HepG2 (cell line): ENCODE measurements around the gene AFTPH. TPM values are rescaled to one million over a fixed set of nuclear protein-coding genes. Genes with fewer than 3 reads are reported as not detected.
A peak's percentile ranks its signal among the peaks of the same experiment; 100 is the strongest.

Experiments used
- ETV5 ChIP-seq: IDR thresholded peaks from 2 replicates; pipeline ENCODE4 v1.6.1; 2018; ENCODE audit warnings: missing biosample characterization, missing genetic modification reagents, inconsistent platforms, borderline replicate concordance
- FOXM1 ChIP-seq: sonication (generic); formaldehyde crosslinking; IDR thresholded peaks from 2 replicates; pipeline ENCODE4 v1.5.0; 2020; ENCODE audit warnings: missing genetic modification reagents
- IKZF1 ChIP-seq: fragments of 450-650 bp; IDR thresholded peaks from 2 replicates; pipeline ENCODE4 v1.7.1; 2016
- MYNN ChIP-seq: sonication (generic); formaldehyde crosslinking; IDR thresholded peaks from 2 replicates; pipeline ENCODE4 v1.4.0; 2020; ENCODE audit warnings: mild to moderate bottlenecking, low read depth, missing genetic modification reagents
- NFYB ChIP-seq: sonication (generic); formaldehyde crosslinking; IDR thresholded peaks from 2 replicates; pipeline ENCODE4 v1.4.0; 2020; ENCODE audit warnings: missing genetic modification reagents
- SPEN ChIP-seq: sonication (generic); formaldehyde crosslinking; IDR thresholded peaks from 2 replicates; pipeline ENCODE4 v1.5.1; 2020; ENCODE audit warnings: low read depth, mild to moderate bottlenecking, missing genetic modification reagents
- TP53 ChIP-seq: sonication (generic); formaldehyde crosslinking; conservative IDR thresholded peaks from 2 replicates; pipeline ENCODE4 v1.4.0; 2020; ENCODE audit warnings: missing genetic modification reagents
- ZNF367 ChIP-seq: sonication (generic); formaldehyde crosslinking; IDR thresholded peaks from 2 replicates; pipeline ENCODE4 v1.4.0; 2020; ENCODE audit warnings: missing genetic modification reagents, borderline replicate concordance
- ZNF558 ChIP-seq: sonication (generic); formaldehyde crosslinking; IDR thresholded peaks from 2 replicates; pipeline ENCODE4 v1.9.0; 2022; ENCODE audit warnings: mild to moderate bottlenecking, missing genetic modification reagents, borderline replicate concordance
- ZNF746 ChIP-seq: sonication (generic); formaldehyde crosslinking; IDR thresholded peaks from 2 replicates; pipeline ENCODE4 v1.8.0; 2022; ENCODE audit warnings: mild to moderate bottlenecking, missing genetic modification reagents
- ZNF777 ChIP-seq: sonication (generic); formaldehyde crosslinking; IDR thresholded peaks from 2 replicates; pipeline ENCODE4 v1.4.0; 2020; ENCODE audit warnings: missing genetic modification reagents
- ZNF790 ChIP-seq: sonication (generic); formaldehyde crosslinking; IDR thresholded peaks from 2 replicates; pipeline ENCODE4 v1.8.0; 2022; ENCODE audit warnings: missing genetic modification reagents, mild to moderate bottlenecking, borderline replicate concordance
- polyA plus RNA-seq, 8 experiments: library from polyadenylated mRNA; depleted of rRNA in 3 of 8; stranded (reverse) in 7 of 8; unstranded in 1 of 8; fragments of >200 nt; fragmentation: Illumina TruSeq in 4 of 8; extraction: Trizol in 4 of 8; gene quantifications; 2 replicates each; pipeline versions ENCODE4 v1.2.1 to v1.2.3, GENCODE V29; 2011 to 2016; ENCODE audit warnings: low read depth in 4 of 8, missing spikeins in 1 of 8, mixed read lengths in 1 of 8; ENCODE audit not compliant: insufficient read depth in 1 of 8
- total RNA-seq, 5 experiments: library from RNA; depleted of rRNA; stranded (reverse); fragments of >200 nt; fragmentation: Illumina TruSeq; extraction: Trizol; gene quantifications; 2 replicates each; pipeline ENCODE4 v1.2.3, GENCODE V29; 2016; ENCODE audit warnings: low read depth in 1 of 5
- TF ChIP-seq, protein P1 (sequence below): sonication (generic); formaldehyde crosslinking; IDR thresholded peaks from 2 replicates; pipeline ENCODE4 v1.8.0; 2022; ENCODE audit warnings: mild to moderate bottlenecking, missing genetic modification reagents, borderline replicate concordance
- TF ChIP-seq, protein P2 (sequence below): IDR thresholded peaks from 2 replicates; pipeline ENCODE4 v1.6.1; 2016
- TF ChIP-seq, protein P3 (sequence below): sonication (generic); formaldehyde crosslinking; IDR thresholded peaks from 2 replicates; pipeline ENCODE4 v1.4.0; 2020; ENCODE audit warnings: missing genetic modification reagents
- TF ChIP-seq, protein P4 (sequence below): IDR thresholded peaks from 2 replicates; pipeline ENCODE4 v1.6.1; 2012; ENCODE audit warnings: inconsistent platforms
- TF ChIP-seq, protein P5 (sequence below): sonication (generic); formaldehyde crosslinking; IDR thresholded peaks from 2 replicates; pipeline ENCODE4 v1.4.0; 2020; ENCODE audit warnings: missing genetic modification reagents, borderline replicate concordance
- TF ChIP-seq, protein P6 (sequence below): sonication (generic); formaldehyde crosslinking; IDR thresholded peaks from 2 replicates; pipeline ENCODE4 v1.5.0; 2020; ENCODE audit warnings: missing genetic modification reagents, mild to moderate bottlenecking, borderline replicate concordance

Gene AFTPH
- total and polyA plus RNA-seq, 2 of the 13 experiments (the other 11 are each of a cell fraction or from before 2014, with no cell fraction given) = 27.5 to 36.8 TPM

DNA sequence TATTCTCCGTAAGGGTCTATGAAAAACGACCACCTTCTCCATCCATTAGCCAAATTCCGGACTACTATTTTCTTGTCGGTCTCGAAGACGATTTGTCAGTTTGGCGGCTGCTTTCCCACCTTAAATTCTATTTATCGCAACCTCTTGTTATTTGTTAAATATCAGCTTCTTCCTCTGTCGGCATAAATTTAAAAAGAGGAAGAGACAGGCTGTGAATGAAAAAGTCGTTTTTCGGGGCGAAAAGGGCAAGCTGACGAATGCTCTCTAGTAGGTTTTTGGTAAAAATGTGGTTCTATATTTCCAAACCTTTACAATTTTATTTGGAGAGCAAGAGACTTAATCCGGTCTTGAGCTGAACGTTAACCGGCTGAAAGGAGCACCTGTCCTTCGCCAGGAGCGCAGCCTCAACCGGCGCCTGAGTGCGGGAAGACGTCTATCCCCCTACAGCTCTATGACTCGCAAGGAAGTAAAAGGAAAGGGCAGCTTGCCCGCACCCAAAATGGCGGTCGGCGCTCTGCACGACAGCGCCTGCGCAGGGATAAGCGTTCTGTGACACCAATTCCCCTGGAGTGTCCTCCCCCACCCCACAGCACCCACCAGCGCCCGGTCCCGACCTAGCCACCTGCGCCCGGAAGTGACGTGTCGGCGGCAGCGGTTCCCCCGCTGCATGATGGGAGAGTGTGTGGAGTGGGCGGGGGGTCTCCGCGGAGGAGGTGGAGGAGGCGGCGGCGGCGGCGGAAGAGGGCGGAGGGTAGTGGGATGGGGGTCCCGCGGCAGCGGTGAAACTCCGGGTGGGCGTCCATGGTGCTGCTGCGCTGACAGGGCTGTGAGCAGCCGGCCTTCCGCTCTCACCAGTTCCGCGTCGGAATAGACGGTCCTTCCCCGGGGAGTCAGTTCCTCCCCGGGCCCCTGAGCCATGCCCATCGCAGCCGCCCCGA lies at the start of gene AFTPH (continued):
- TF ChIP-seq ZNF790 (CRISPR knock-in tag) (no peak), ZNF777 (CRISPR knock-in tag) (no peak), MYNN (CRISPR knock-in tag) (0 out of 2 replicates have a peak, but pooled peaks have one; percentile 51), FOXM1 (CRISPR knock-in tag) (no peak), ZNF746 (CRISPR knock-in tag) (peak; percentile 12; the same call in 1 of the 2 replicates), ZNF558 (CRISPR knock-in tag) (no peak; the same call in 1 of the 2 replicates), SPEN (CRISPR knock-in tag) (peak; percentile 92), ETV5 (CRISPR knock-in tag) (peak; percentile 62; the same call in 1 of the 2 replicates), NFYB (no peak), TP53 (CRISPR knock-in tag) (no peak), IKZF1 (no peak), ZNF367 (CRISPR knock-in tag) (no peak)
- TF ChIP-seq, protein P1, sequence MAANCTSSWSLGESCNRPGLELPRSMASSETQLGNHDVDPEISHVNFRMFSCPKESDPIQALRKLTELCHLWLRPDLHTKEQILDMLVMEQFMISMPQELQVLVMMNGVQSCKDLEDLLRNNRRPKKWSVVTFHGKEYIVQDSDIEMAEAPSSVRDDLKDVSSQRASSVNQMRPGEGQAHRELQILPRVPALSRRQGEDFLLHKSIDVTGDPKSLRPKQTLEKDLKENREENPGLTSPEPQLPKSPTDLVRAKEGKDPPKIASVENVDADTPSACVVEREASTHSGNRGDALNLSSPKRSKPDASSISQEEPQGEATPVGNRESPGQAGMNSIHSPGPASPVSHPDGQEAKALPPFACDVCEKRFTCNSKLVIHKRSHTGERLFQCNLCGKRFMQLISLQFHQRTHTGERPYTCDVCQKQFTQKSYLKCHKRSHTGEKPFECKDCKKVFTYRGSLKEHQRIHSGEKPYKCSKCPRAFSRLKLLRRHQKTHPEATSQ (CRISPR knock-in tag) = no peak; the same call in 1 of the 2 replicates
- TF ChIP-seq, protein P2, sequence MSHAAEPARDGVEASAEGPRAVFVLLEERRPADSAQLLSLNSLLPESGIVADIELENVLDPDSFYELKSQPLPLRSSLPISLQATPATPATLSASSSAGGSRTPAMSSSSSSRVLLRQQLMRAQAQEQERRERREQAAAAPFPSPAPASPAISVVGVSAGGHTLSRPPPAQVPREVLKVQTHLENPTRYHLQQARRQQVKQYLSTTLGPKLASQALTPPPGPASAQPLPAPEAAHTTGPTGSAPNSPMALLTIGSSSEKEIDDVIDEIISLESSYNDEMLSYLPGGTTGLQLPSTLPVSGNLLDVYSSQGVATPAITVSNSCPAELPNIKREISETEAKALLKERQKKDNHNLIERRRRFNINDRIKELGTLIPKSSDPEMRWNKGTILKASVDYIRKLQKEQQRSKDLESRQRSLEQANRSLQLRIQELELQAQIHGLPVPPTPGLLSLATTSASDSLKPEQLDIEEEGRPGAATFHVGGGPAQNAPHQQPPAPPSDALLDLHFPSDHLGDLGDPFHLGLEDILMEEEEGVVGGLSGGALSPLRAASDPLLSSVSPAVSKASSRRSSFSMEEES (CRISPR knock-in tag) = no peak
- TF ChIP-seq, protein P3, sequence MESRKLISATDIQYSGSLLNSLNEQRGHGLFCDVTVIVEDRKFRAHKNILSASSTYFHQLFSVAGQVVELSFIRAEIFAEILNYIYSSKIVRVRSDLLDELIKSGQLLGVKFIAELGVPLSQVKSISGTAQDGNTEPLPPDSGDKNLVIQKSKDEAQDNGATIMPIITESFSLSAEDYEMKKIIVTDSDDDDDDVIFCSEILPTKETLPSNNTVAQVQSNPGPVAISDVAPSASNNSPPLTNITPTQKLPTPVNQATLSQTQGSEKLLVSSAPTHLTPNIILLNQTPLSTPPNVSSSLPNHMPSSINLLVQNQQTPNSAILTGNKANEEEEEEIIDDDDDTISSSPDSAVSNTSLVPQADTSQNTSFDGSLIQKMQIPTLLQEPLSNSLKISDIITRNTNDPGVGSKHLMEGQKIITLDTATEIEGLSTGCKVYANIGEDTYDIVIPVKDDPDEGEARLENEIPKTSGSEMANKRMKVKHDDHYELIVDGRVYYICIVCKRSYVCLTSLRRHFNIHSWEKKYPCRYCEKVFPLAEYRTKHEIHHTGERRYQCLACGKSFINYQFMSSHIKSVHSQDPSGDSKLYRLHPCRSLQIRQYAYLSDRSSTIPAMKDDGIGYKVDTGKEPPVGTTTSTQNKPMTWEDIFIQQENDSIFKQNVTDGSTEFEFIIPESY (CRISPR knock-in tag) = no peak
- TF ChIP-seq, protein P4, sequence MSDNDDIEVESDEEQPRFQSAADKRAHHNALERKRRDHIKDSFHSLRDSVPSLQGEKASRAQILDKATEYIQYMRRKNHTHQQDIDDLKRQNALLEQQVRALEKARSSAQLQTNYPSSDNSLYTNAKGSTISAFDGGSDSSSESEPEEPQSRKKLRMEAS = peak; percentile 73
- TF ChIP-seq, protein P5, sequence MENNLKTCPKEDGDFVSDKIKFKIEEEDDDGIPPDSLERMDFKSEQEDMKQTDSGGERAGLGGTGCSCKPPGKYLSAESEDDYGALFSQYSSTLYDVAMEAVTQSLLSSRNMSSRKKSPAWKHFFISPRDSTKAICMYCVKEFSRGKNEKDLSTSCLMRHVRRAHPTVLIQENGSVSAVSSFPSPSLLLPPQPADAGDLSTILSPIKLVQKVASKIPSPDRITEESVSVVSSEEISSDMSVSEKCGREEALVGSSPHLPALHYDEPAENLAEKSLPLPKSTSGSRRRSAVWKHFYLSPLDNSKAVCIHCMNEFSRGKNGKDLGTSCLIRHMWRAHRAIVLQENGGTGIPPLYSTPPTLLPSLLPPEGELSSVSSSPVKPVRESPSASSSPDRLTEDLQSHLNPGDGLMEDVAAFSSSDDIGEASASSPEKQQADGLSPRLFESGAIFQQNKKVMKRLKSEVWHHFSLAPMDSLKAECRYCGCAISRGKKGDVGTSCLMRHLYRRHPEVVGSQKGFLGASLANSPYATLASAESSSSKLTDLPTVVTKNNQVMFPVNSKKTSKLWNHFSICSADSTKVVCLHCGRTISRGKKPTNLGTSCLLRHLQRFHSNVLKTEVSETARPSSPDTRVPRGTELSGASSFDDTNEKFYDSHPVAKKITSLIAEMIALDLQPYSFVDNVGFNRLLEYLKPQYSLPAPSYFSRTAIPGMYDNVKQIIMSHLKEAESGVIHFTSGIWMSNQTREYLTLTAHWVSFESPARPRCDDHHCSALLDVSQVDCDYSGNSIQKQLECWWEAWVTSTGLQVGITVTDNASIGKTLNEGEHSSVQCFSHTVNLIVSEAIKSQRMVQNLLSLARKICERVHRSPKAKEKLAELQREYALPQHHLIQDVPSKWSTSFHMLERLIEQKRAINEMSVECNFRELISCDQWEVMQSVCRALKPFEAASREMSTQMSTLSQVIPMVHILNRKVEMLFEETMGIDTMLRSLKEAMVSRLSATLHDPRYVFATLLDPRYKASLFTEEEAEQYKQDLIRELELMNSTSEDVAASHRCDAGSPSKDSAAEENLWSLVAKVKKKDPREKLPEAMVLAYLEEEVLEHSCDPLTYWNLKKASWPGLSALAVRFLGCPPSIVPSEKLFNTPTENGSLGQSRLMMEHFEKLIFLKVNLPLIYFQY (CRISPR knock-in tag) = no peak; the same call in 1 of the 2 replicates
- TF ChIP-seq, protein P6, sequence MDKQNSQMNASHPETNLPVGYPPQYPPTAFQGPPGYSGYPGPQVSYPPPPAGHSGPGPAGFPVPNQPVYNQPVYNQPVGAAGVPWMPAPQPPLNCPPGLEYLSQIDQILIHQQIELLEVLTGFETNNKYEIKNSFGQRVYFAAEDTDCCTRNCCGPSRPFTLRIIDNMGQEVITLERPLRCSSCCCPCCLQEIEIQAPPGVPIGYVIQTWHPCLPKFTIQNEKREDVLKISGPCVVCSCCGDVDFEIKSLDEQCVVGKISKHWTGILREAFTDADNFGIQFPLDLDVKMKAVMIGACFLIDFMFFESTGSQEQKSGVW (CRISPR knock-in tag) = no peak
